ENCODE data around the gene CHRNA1.
A peak's percentile ranks its signal among the peaks of the same experiment; 100 is the strongest.

The CHRNA1 gene

DNA sequence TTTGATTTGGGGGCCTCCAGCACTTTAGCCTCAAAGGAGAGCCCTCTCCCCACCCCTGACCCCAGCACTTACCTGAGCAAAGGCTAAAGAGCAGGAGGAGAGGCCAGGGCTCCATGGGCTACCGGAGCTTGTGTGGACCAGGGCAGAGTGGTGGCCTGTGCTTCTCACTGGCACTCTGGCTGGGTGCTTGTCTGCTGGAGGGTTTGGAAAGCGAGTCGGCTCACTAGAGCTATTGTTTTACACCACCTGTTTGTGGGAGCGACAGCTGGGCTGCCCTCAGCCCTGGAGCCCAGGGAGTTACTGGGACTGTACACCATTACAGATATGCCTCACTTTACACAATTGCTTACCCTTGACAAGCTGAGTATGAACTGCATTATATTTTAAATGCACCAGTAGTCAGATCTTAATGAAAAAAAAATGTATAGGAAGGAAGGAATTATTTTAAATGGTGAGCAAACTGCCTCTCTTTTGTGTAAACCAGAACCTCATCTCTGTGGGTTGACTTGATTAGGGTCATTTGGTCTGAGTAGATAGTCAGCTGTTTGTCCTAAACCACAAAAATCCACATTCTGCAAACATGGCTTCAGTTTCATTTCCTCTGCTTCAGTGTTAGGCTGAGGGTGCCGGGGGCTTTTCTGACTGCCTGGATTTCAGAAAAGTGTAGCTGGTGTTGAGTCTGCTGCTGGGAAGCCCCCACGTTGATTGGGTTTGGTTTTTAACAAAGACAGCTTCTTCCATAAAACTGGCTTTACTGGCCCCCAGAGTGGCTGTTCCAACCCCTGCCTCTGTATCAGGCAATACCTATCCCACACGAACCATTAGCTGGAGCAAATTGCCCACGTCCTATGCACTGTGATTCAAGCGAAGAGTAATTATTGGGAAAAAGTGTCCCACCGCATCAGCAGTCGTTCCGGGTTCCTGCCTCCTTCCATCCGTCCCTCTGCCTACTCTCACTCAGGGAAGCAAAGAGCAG is at the start of gene CHRNA1:
Gene CHRNA1, minus strand, starts transcription at position 193 of the 976 bp plus-strand sequence. Its CDS starts 78 bp downstream, at position 115.
- no peak for DNase-seq

DNA sequence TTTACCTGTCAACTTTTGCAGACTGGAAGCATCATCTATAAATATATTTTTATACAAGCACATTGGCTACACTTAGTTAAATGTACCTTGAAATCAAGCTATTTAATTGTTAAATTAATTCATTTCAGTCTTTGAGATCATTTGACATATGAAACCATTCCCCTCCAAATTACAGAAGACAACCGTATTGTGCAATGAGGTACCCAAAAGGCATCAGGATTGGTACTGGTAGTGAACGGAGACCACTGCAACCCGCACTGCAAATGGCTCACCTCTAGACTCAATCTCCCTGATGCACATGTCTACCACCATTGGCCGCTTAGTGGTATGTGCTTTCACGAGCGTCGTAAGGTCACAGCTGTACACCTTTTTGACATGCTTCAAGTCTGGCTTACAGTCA is 47.8 kb upstream of the CHRNA1 start:
- DNase-seq: no peak

DNA sequence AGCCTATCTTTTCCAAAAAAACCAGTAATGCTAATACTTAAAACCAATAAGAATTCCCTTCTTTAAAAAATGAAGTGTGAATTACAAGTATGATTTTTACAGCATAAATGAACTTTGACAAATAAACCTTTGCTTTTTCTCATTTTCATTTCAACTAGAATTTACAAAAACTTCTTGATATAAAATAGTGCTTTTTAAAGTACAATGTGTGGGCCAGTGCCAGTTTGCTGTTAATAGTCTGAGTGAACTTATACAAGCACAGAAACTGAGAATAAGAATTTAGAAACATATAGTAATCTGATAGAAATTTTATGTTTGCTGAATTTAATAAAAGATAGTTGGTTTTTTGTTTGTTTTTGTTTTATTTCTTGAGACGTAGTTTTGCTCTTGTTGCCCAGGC is 43.7 kb upstream of the CHRNA1 start:
- no peak for DNase-seq

DNA sequence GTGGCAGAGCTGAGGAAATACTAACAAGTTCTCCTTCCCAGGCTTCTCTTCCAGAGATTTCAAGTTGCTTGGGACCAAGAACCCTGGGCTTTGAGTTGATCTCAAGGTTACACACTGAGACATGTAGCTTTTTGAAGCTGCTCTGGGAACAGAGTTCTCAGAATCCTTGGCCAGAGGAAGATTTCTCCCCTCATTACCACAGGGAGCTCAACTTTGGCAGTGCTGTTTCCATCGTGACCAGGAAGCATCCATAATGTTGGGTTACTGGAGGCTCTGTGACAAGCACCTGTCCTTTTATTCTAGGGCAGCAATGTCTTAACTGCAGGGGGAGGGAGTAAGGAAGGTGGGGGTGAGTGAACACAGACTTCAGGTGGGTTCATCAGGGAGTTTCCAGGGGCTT is 41.5 kb upstream of the CHRNA1 start:
- DNase-seq: no peak

DNA sequence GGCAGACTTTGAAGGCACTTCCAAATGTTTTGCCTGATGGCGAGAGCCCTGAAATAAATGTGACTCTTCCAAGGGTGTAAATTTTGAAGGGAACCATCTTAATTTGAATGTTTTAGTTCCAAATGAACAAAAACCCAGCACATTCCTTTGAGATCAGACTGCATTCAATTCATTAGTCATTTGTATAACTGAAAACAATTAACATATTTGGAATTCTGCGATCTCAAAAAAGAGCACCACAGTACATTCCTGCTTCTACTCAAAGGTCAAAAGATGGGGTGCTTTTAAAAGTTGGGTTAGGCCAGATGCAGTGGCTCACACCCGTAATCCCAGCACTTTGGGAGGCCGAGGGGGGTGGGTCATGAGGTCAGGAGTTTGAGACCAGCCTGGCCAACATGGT is 38.2 kb upstream of the CHRNA1 start:
- no peak for DNase-seq

DNA sequence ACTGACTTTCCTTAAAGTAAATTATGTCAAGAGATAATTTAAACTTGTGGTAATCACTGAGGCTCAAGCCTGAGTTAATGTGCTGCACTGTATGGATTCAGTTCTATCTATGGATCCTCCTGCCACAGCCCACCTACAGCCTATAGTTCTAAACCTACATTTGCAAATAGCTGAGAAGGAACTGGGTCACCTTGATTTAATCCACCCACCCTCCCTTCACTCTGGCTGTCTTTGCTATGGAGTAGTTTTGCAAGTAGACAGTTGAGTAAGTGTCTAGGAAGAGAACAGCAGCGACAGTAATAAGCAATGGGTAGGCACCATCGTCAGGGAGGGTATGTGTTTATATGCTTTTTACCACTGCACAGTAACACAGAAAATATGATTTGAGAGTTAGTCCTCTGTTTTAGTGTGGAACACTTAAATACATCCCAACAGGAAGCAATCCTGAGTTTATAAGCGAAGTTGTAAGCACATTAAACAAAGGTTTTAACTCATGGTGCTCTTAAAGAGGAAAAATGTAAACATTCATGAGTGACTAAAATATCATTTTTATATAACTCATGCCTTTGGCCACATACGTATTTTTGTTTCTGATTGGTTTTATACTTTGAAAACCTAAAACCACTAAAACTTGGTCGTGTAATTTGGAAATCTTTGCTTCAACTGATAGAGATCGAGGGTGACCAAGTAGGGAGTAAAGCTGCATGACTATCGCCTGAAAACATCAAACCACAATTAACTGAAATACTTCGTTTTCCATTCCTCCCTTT is 36.3 kb upstream of the CHRNA1 start:
- DNase-seq: no peak

DNA sequence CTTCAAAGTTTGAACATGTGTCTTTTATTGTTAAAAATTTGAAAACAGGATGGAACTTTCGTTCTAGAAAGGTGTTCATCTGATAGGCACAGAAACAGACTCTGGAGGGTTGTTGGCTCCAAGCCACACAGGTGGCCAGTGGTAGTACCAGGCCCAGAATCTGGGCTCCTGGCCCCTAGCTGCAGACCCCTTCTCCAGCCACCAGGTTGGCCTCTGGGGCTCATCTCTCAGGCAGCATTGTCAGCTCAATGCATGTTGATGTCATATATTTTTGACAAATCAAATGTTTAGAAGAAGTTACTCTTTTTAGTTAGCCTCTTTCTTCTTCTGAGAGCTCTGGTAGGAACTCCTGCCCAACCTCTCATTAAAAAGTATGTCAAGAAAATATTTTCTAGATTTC is 34.5 kb upstream of the CHRNA1 start:
- DNase-seq: no peak

DNA sequence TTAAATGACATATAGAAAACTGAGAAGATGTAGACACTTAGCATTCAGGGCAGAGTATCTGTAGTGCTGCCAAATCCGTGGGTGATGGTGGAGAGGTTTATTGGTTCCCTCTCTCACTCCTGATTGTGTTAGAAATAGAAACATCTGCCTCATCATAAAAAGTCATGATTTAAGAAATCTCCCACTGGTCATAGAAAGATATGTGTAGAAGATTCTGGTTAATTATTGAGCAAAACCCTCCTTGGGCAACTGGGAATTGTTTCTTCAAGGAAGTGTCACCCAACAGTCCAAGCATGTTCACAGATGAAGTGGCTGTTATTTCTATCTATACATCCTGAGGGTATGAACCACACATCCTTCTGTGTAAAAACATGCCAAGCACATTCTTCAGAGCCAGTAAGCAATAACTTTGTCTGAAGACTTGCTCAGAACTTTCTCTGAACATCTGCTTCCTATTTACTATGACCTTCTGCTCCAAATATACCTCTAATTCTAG is 33.6 kb upstream of the CHRNA1 start:
- DNase-seq: no peak

DNA sequence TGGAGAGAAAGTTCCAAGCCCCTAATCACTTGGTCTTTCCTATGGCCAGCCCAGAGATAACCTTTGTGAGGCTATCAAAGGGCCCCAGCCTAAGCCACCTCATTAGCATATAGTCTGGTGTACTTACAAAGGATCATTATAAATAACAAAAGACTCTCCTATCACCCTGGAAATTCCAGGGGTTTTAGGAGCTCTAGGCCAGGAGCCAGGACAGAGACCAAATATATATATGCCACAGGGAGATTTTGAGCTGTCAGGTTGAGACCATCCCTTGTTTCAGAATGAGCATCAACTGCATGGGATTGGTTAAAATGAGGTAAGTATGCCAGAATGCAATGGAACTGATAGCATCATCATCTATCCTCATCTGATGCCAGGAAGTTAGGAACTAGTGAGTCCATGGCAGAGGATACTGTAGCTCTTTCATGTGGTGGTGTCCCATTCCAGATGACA is 32.1 kb upstream of the CHRNA1 start:
- DNase-seq: peak; percentile 30

DNA sequence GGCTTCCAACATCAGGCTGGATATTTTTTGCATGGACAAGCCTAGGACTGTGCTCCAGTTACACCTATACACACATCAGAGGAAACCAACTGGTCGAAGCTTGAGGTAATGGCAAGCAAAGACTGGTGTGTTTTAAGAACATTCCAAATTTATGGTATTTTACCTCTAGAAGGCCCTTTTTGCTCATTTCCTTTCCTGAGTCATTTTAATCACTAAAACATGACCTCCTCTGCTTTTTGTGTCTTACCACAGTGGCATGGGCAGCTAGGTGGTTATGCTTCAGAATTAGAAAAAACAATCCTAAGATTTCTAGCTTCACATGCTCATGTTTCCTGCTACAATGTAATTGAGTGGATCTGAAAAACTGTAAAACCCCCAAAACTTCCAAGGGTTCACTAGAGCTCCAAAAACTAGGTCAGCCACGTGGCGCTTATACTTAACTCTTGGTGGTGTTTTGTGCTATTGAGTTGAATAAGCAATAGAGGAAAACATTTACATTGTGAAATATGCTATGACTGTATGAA is 30.6 kb upstream of the CHRNA1 start:
- DNase-seq: peak; percentile 67

DNA sequence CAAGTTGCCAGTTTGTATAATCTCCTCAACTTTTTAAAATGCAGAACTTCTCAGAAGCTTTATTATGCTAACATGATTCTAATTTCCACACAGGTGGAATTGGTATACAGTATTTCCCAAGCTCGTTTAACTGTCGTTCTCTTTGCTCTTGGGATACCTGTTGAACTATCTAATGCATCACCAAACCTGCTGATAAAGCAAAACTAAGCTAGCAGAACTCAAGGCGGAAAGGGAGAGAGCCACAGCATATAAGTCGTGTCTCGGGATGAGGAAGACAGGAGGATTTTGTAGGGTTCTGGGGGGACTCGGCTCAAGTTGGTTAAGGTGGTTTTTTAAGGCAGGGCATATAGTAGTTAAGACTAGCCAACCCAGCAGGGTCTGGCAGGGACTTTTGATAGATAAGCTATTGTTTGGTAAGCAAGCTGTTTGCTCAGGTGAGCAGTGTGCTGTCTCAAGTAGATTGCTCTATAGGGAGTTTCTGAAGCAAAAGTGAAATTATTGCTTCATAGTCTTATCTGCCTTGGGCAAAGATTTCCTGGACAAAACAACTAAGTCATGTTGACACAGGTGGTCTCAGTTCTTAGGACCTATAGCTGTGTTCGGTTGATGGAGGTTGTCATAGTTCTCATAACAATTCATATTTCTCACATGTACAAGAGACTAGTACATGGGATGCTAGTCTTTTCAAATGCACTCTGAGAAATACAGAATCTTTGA is 28.2 kb upstream of the CHRNA1 start:
- DNase-seq: no peak

DNA sequence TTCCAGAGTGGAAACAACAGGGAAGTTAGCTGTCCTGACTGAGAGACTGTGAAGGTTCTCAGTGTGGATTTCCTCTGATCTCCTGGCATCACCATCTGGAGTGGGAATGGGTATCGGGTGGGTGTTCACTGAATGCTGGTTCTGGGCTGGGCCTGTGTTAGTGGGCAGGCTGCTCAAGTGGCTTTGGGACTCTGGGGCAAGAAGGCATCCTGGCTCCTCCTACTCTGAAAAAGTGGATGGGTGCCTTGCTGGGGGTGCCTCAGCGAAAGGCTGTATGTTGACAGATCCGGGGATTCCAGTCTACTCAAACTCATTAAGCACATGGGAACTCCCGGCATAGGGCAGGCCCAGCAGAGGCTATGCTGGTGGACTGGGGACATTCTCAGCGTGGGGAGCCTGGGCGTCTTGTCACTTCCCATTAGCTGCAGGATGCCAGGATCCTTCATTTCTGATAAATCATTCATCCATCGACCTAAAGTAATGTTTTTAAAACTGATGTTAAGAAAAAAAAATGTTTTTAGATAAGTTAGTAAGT is 27.5 kb upstream of the CHRNA1 start:
- DNase-seq: no peak

DNA sequence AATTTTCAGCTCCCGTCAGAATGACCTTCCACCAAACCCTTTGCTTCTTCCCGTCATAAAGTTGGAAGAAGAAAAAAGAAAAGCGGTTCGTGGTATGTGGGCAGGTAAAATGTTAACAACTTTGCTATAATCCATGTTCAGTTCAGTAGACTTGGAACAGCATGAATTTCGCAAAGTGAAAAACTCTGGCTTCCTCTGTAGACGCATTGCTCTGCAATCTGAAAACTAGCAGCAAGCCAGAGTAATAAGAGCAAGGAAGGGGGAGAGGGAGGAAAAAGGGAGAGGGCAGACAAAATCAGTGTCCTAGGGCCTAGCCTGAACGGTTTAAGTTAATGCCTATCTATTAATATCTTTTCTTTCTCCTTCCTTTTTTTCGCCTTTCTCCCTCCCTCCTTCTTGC is 26.7 kb upstream of the CHRNA1 start:
- DNase-seq: no peak

DNA sequence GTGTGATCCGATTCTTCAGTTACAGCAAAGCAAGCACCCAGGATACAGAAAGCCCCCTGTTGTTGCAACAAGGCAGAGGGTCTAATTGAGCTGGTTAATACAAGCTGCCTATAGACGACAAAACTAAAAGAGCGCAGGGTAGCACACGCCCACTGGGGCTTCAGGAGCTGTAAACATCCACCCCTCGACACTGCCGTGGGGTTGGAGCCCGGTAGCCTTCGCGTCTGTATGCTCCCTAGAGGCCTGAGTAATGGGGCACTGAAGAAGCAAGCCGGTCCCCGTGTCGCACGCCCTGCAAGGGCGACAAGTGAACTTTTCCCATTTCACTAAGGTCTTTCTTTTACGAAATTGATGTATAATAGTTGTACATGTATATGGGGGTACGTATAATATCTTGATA is 24.7 kb upstream of the CHRNA1 start:
- DNase-seq: no peak

DNA sequence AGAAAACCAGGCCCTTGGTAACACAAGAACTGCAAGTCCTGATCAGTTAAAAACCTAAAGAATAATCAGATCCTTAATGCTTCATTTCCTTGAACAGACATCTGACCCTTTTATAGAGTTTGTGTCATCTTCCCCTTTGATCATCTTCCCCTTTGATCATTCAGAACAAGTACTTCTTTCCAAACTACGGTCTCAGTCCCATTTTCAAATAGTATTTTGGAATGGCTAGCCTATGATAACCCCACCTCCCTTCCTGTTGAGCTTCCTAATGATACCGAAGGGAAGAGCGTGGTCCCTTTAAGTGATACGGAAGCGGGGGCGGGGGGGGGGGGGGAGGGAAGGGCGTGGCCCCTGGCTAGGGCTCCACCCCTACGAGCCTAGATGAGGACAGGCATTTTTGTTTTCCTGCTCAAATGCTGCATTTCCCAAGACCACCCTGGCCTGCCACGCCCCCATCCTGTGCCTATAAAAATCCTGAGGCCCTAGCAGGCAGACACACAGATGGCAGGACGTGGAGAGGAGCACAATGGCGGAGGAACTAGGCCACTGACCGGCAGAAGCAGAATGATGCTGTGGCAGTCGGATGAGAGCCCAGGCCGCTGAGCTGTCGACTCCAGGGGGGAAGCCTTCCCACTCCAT is 24.1 kb upstream of the CHRNA1 start:
- DNase-seq: no peak

DNA sequence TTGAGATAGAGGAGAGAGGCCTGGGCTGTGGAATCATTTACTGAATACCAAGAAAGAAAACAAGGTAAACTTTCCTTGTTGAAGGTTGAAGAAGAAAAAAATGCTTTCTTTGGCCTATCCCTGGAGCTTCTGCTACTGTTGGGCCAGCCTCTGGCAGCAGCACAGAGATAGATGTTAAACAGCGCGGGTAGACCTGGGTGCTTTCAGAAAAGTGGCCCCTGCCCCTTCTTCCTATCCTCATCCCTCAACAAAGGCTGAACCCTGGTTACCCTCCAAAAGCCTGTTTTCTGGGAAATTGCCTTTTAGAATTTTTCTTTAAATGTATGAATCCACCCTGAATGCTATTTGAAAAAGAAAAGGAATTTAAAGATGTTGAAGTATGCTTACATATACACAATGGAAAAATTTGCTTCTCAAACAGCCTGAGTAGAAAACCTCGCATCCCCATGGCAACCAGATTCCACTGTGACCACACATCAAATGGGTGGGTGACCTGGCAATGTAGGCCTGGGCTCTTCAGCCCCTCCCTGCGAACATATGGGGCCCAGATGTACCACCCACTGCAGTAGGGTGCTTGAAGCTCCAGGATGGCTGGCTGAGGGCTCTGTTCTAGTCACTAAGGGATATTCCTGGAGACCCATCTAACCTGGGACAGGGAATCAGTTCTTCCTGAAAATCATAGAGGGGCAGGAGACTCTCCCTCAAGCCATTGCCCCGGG is 23.4 kb upstream of the CHRNA1 start:
- DNase-seq: no peak

DNA sequence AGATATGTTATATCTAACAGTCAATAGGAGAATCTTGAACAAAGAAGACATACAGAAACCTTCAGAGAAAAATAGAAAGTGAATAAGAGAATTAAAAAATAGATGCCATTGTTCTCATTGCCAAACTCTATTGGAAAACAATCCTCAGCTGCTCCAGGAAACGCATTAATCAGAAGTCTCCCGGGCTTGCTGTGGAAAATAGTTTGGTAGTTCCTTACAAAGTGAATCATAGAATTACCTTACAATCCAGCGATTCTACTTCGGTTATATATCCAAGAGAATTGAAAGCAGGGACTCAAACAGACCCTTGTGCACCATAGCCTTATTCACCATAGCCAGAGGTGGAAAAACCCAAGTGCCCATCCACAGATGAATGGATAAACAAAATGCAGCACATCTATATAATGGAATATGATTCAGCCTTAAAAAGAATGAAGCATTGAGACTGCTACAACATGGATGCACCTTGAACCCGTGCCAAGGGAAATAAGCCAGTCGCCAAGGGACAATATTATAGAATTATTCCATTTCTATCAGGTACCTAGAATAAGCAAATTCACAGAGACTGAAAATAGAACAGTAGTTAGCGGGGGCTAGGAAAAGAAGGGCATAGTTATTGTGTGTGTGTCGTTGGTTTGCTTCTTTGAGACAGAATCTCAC is 21.9 kb upstream of the CHRNA1 start:
- no peak for DNase-seq

DNA sequence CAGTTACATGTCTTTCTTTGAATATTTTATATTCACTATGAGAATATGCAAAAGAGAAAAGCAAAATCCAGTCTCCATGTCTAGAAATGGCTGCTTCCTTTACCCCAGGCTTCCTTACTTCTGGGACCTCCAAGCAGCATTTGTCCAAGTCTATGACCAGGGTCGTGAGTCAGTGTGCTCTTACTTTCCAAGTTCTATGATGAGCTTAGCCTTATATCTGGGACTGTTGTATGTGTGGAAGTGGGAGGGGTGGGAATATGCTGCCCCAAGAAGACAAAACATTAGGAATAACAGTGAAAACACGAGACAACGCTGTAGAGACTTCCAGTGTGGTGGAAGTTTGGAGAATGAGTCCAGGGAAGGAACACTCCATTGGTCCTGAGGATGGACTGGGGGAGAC is 21.2 kb upstream of the CHRNA1 start:
- no peak for DNase-seq

DNA sequence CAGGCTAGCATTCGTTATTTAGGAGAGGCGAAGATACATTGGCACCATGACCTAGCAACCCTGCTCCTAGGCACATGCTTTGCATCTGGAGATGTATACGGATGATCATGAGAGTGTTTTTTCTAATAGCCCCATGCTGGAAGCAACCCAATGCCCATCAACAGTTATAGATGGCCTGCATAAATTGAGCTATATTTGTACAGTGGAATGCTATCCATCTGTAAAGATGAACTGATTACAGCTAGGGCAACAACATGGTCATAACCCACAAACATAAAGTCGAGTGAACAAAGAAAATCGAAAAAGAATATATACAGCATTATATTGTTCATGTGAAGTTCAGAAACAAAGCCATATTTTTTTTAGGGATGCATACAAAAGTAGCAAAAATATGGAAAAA is 20.6 kb upstream of the CHRNA1 start:
- no peak for DNase-seq

DNA sequence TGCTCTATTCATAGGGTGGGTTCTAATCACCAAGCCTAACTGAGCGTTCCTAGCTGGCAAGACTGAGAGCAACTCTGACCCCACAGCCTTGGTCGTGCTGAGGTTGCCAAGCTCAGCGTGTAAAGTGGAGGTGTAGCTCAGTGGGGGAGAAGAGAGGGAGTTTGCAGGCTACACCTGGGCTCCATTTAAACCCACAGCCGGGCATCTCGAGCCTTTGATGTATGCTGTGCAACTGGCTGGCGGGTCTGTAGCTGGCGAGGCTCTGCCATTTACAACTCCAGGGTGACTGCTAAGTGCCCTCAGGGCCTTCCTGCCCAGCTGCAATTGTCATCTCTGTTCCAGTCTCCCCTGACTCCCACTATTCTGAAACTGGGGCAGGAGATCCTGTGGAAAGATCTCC is 20.0 kb upstream of the CHRNA1 start:
- DNase-seq: no peak

DNA sequence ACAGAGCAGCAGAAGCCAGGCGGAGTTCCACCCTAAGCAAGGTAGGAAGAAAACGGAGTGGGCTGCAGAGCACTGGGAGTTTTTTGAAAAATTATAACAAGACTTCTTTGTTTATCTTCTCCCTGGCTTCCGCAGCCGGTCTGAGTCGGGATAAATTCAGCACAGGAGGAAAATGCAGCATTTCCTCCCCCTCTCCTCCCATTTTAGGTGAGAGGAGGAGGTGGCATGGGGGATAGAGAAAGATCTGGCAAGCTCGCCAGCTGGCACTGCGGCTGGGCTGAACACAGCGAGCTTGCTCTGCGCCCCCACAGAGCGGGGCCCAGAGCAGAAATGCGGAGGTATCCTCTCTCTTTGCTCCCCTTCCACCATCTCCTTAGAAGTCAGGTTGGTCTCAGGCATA is 17.7 kb upstream of the CHRNA1 start:
- DNase-seq: no peak

Measured in activated CD4-positive, alpha-beta T cell treated with anti-CD3 and anti-CD28 coated beads, Interleukin-10, Interleukin-2, amounts not matched to agents 100 ng/mL and 50 ng/mL, durations not matched to agents 16 hours and 8 hours (primary cell).